WTC11 (cell line): Measurements from ENCODE around the gene MGMT. TPM values are rescaled to one million over a fixed set of nuclear protein-coding genes. Genes with fewer than 3 reads are reported as not detected.

Source experiments
- ATAC-seq: fragments of 200-7000 bp; cut with Tn5 transposase; 2 replicates; pipeline ENCODE4 v1.10.0; 2021; ENCODE audit warnings: mild to moderate bottlenecking, moderate library complexity
- CTCF ChIA-PET: fragments of 300-600 bp; sonication (Branson Sonifier 250); formaldehyde crosslinking; loops from one replicate; lab custom pipeline; 2021; ENCODE audit warnings: antibody characterized with exemption; lab: Charles Lee
- POLR2A ChIA-PET: fragments of 350-600 bp; sonication (Branson Sonifier 250); formaldehyde crosslinking; loops from one replicate; lab custom pipeline; 2021; ENCODE audit warnings: antibody characterized with exemption; lab: Charles Lee
- DNase-seq: peaks from one replicate; pipeline ENCODE4 v3.0.0; 2021; ENCODE audit warnings: low spot score
- H3K27ac Mint-ChIP-seq: 2 replicates; pipeline ENCODE4 v1.8.0; 2021; ENCODE audit warnings: mixed read lengths
- H3K27me3 Mint-ChIP-seq: 2 replicates; pipeline ENCODE4 v1.8.0; 2021; ENCODE audit warnings: low read depth, mild to moderate bottlenecking, moderate library complexity, mixed read lengths
- H3K36me3 Mint-ChIP-seq: 2 replicates; pipeline ENCODE4 v1.8.0; 2021; ENCODE audit warnings: mixed read lengths
- H3K4me1 Mint-ChIP-seq: 2 replicates; pipeline ENCODE4 v1.8.0; 2022; ENCODE audit warnings: mixed read lengths
- H3K4me3 Mint-ChIP-seq: 2 replicates; pipeline ENCODE4 v1.8.0; 2021; ENCODE audit warnings: mild to moderate bottlenecking, moderate library complexity, mixed read lengths
- H3K9me3 Mint-ChIP-seq: 2 replicates; pipeline ENCODE4 v1.8.0; 2021; ENCODE audit warnings: mixed read lengths
- FOXP1 ChIP-seq: sonication (generic); formaldehyde crosslinking; IDR thresholded peaks from 2 replicates; pipeline ENCODE4 v1.8.0; 2022; ENCODE audit warnings: missing genetic modification reagents, mild to moderate bottlenecking, moderate library complexity, borderline replicate concordance
- NFATC4 ChIP-seq: fragments of 250-450 bp; sonication (Bioruptor Pico); IDR thresholded peaks from 2 replicates; pipeline ENCODE4 v1.9.0; 2021; ENCODE audit warnings: mild to moderate bottlenecking
- PRRX2 ChIP-seq: fragments of 250-450 bp; sonication (Bioruptor Pico); IDR thresholded peaks from 2 replicates; pipeline ENCODE4 v1.8.0; 2021; ENCODE audit warnings: mild to moderate bottlenecking
- RORB ChIP-seq: fragments of 250-450 bp; sonication (Bioruptor Pico); IDR thresholded peaks from 2 replicates; pipeline ENCODE4 v1.9.0; 2021; ENCODE audit warnings: mild to moderate bottlenecking
- SP1 ChIP-seq: sonication (generic); formaldehyde crosslinking; conservative IDR thresholded peaks from 2 replicates; pipeline ENCODE4 v1.8.1; 2022; ENCODE audit warnings: missing genetic modification reagents
- TP53 ChIP-seq: sonication (generic); formaldehyde crosslinking; IDR thresholded peaks from 2 replicates; pipeline ENCODE4 v1.8.1; 2023; ENCODE audit warnings: mild to moderate bottlenecking, missing genetic modification reagents
- ZNF423 ChIP-seq: fragments of 250-450 bp; sonication (Bioruptor Pico); IDR thresholded peaks from 2 replicates; pipeline ENCODE4 v2.1.2; 2022; ENCODE audit warnings: mild to moderate bottlenecking, moderate library complexity
- total RNA-seq: library from RNA; stranded (reverse); gene quantifications from 3 replicates; pipeline ENCODE4 v1.2.3, GENCODE V29; 2021
- TF ChIP-seq, protein P1 (sequence below): sonication (generic); formaldehyde crosslinking; IDR thresholded peaks from 2 replicates; pipeline ENCODE4 v1.8.0; 2023; ENCODE audit warnings: missing genetic modification reagents, mild to moderate bottlenecking, borderline replicate concordance
- TF ChIP-seq, protein P2 (sequence below): sonication (generic); formaldehyde crosslinking; IDR thresholded peaks from 2 replicates; pipeline ENCODE4 v1.8.1; 2022; ENCODE audit warnings: missing genetic modification reagents, borderline replicate concordance
- TF ChIP-seq, protein P3 (sequence below): sonication (generic); formaldehyde crosslinking; IDR thresholded peaks from 2 replicates; pipeline ENCODE4 v1.8.1; 2022; ENCODE audit warnings: mild to moderate bottlenecking, moderate library complexity, missing genetic modification reagents
- TF ChIP-seq, protein P4 (sequence below): sonication (generic); formaldehyde crosslinking; IDR thresholded peaks from 2 replicates; pipeline ENCODE4 v1.8.1; 2022; ENCODE audit warnings: low read depth, missing genetic modification reagents, borderline replicate concordance
- TF ChIP-seq, protein P5 (sequence below): fragments of 250-450 bp; sonication (Bioruptor Pico); conservative IDR thresholded peaks from 2 replicates; pipeline ENCODE4 v1.9.0; 2021; ENCODE audit warnings: mild to moderate bottlenecking
- TF ChIP-seq, protein P6 (sequence below): fragments of 250-450 bp; sonication (Bioruptor Pico); IDR thresholded peaks from 2 replicates; pipeline ENCODE4 v1.9.0; 2021; ENCODE audit warnings: mild to moderate bottlenecking
- TF ChIP-seq, protein P7 (sequence below): sonication (generic); formaldehyde crosslinking; conservative IDR thresholded peaks from 2 replicates; pipeline ENCODE4 v1.8.1; 2022; ENCODE audit warnings: mild to moderate bottlenecking, missing genetic modification reagents
- TF ChIP-seq, protein P8 (sequence below): sonication (generic); formaldehyde crosslinking; IDR thresholded peaks from 2 replicates; pipeline ENCODE4 v1.8.0; 2022; ENCODE audit warnings: mild to moderate bottlenecking, missing genetic modification reagents
- TF ChIP-seq, protein P9 (sequence below): fragments of 250-450 bp; sonication (Bioruptor Pico); IDR thresholded peaks from 2 replicates; pipeline ENCODE4 v2.1.2; 2022; ENCODE audit warnings: mild to moderate bottlenecking, moderate library complexity

MGMT gene
- total RNA-seq, 1 experiment from 2014 or later = 11.8 TPM

DNA sequence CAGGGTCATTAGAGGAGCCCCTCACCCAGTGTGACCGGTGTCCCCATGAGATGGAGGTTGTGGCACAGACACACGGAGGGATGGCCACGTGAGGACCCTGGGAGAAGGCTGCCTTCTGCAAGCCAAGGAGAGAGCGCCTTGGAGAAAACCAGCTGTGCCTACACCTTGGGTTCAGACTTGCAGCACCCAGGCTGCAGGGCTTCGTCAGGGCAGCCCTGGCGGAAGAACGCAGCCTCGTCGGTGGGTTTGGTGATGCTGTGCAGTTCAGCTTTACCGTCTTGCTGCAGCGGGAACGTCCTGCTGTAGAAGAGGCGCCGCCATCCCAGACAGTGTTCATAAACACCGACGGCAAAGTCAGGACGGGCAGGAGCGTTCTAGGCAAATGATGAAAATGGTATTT is 89.3 kb downstream of the MGMT start:
- Mint-ChIP-seq H3K4me1 (peaks cover 4% of the 10 kb centered on the region), H3K27me3 (no peaks in the 10 kb centered on the region), H3K27ac (no peak overlapping the region), H3K9me3 (no peaks in the 10 kb centered on the region), H3K4me3 (no peak overlapping the region)
- ATAC-seq = no peak
- ChIA-PET POLR2A (no interaction called here), CTCF (no interaction called here)
- no peak for DNase-seq
- TF ChIP-seq, protein P1, sequence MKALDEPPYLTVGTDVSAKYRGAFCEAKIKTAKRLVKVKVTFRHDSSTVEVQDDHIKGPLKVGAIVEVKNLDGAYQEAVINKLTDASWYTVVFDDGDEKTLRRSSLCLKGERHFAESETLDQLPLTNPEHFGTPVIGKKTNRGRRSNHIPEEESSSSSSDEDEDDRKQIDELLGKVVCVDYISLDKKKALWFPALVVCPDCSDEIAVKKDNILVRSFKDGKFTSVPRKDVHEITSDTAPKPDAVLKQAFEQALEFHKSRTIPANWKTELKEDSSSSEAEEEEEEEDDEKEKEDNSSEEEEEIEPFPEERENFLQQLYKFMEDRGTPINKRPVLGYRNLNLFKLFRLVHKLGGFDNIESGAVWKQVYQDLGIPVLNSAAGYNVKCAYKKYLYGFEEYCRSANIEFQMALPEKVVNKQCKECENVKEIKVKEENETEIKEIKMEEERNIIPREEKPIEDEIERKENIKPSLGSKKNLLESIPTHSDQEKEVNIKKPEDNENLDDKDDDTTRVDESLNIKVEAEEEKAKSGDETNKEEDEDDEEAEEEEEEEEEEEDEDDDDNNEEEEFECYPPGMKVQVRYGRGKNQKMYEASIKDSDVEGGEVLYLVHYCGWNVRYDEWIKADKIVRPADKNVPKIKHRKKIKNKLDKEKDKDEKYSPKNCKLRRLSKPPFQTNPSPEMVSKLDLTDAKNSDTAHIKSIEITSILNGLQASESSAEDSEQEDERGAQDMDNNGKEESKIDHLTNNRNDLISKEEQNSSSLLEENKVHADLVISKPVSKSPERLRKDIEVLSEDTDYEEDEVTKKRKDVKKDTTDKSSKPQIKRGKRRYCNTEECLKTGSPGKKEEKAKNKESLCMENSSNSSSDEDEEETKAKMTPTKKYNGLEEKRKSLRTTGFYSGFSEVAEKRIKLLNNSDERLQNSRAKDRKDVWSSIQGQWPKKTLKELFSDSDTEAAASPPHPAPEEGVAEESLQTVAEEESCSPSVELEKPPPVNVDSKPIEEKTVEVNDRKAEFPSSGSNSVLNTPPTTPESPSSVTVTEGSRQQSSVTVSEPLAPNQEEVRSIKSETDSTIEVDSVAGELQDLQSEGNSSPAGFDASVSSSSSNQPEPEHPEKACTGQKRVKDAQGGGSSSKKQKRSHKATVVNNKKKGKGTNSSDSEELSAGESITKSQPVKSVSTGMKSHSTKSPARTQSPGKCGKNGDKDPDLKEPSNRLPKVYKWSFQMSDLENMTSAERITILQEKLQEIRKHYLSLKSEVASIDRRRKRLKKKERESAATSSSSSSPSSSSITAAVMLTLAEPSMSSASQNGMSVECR (CRISPR knock-in tag) = no peak
- no peak for TF ChIP-seq ZNF423 (CRISPR knock-in tag)
- TF ChIP-seq, protein P2, sequence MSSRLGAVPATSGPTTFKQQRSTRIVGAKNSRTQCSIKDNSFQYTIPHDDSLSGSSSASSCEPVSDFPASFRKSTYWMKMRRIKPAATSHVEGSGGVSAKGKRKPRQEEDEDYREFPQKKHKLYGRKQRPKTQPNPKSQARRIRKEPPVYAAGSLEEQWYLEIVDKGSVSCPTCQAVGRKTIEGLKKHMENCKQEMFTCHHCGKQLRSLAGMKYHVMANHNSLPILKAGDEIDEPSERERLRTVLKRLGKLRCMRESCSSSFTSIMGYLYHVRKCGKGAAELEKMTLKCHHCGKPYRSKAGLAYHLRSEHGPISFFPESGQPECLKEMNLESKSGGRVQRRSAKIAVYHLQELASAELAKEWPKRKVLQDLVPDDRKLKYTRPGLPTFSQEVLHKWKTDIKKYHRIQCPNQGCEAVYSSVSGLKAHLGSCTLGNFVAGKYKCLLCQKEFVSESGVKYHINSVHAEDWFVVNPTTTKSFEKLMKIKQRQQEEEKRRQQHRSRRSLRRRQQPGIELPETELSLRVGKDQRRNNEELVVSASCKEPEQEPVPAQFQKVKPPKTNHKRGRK = no peak
- TF ChIP-seq RORB (CRISPR knock-in tag) = no peak
- TF ChIP-seq, protein P3, sequence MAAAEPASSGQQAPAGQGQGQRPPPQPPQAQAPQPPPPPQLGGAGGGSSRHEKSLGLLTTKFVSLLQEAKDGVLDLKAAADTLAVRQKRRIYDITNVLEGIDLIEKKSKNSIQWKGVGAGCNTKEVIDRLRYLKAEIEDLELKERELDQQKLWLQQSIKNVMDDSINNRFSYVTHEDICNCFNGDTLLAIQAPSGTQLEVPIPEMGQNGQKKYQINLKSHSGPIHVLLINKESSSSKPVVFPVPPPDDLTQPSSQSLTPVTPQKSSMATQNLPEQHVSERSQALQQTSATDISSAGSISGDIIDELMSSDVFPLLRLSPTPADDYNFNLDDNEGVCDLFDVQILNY (CRISPR knock-in tag) = no peak
- TF ChIP-seq, protein P4, sequence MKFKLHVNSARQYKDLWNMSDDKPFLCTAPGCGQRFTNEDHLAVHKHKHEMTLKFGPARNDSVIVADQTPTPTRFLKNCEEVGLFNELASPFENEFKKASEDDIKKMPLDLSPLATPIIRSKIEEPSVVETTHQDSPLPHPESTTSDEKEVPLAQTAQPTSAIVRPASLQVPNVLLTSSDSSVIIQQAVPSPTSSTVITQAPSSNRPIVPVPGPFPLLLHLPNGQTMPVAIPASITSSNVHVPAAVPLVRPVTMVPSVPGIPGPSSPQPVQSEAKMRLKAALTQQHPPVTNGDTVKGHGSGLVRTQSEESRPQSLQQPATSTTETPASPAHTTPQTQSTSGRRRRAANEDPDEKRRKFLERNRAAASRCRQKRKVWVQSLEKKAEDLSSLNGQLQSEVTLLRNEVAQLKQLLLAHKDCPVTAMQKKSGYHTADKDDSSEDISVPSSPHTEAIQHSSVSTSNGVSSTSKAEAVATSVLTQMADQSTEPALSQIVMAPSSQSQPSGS = no peak
- TF ChIP-seq PRRX2 (CRISPR knock-in tag) = no peak
- TF ChIP-seq, protein P5, sequence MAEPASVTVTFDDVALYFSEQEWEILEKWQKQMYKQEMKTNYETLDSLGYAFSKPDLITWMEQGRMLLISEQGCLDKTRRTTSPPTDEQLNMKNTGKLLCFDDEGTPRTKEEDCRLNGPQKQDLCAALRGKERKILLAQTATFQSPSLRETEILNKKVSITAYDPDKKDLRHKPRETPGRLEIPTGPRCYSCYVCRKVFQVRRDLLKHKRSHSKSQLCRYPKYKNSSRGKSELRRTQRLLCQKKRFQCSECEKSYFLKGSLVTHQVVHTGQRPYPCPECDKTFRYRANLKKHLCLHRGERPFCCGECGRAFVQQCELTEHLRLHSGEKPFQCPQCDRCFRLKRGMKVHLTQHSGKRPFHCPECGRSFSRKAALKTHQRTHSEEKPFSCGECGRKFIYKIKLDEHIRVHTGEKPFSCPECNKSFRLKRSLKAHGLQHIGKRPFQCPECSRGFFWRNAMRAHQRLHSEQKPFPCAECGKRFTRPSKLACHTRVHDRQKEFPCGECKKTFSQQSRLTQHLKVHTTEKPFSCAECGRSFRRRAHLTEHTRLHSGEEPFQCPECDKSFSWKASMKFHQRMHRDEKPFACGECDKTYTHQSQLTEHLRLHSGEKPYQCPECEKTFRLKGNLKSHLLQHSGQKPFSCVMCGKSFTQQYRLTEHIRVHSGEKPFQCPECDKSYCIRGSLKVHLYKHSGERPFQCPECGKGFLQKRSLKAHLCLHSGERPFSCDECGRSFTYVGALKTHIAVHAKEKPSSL (CRISPR knock-in tag) = no peak
- no peak for TF ChIP-seq TP53 (CRISPR knock-in tag)
- TF ChIP-seq, protein P6, sequence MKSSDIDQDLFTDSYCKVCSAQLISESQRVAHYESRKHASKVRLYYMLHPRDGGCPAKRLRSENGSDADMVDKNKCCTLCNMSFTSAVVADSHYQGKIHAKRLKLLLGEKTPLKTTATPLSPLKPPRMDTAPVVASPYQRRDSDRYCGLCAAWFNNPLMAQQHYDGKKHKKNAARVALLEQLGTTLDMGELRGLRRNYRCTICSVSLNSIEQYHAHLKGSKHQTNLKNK (CRISPR knock-in tag) = no peak
- TF ChIP-seq, protein P7, sequence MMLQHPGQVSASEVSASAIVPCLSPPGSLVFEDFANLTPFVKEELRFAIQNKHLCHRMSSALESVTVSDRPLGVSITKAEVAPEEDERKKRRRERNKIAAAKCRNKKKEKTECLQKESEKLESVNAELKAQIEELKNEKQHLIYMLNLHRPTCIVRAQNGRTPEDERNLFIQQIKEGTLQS (CRISPR knock-in tag) = no peak
- TF ChIP-seq, protein P8, sequence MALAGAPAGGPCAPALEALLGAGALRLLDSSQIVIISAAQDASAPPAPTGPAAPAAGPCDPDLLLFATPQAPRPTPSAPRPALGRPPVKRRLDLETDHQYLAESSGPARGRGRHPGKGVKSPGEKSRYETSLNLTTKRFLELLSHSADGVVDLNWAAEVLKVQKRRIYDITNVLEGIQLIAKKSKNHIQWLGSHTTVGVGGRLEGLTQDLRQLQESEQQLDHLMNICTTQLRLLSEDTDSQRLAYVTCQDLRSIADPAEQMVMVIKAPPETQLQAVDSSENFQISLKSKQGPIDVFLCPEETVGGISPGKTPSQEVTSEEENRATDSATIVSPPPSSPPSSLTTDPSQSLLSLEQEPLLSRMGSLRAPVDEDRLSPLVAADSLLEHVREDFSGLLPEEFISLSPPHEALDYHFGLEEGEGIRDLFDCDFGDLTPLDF (CRISPR knock-in tag) = no peak
- TF ChIP-seq, protein P9, sequence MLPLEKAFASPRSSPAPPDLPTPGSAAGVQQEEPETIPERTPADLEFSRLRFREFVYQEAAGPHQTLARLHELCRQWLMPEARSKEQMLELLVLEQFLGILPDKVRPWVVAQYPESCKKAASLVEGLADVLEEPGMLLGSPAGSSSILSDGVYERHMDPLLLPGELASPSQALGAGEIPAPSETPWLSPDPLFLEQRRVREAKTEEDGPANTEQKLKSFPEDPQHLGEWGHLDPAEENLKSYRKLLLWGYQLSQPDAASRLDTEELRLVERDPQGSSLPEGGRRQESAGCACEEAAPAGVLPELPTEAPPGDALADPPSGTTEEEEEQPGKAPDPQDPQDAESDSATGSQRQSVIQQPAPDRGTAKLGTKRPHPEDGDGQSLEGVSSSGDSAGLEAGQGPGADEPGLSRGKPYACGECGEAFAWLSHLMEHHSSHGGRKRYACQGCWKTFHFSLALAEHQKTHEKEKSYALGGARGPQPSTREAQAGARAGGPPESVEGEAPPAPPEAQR (CRISPR knock-in tag) = no peak
- no peak for TF ChIP-seq SP1
- TF ChIP-seq FOXP1 (CRISPR knock-in tag) = no peak
- TF ChIP-seq NFATC4 (CRISPR knock-in tag) = no peak
- TF ChIP-seq, all 79 proteins: peak for 0
- H3K36me3 Mint-ChIP-seq = no peaks in the 10 kb centered on the region
